SH-SY5Y (cell line): ENCODE measurements around the gene FOXP4.

ENCODE experiments used
- GATA2 ChIP-seq: IDR thresholded peaks from 2 replicates; pipeline ENCODE4 v1.6.1; 2011; ENCODE audit warnings: mild to moderate bottlenecking, low read depth, low read length
- GATA3 ChIP-seq: IDR thresholded peaks from 2 replicates; pipeline ENCODE4 v1.6.1; 2011; ENCODE audit warnings: low read depth, mild to moderate bottlenecking, low read length, moderate library complexity

FOXP4 gene

GRCh38 chr6:41548841-41549642, 2.9 kb downstream of the FOXP4 start:
- TF ChIP-seq GATA3, result no peak
- no peak for TF ChIP-seq GATA2

- TF ChIP-seq GATA2 (no peak), GATA3 (no peak)
Observed at GRCh38 chr6:41549673-41550072, 3.5 kb downstream of the FOXP4 start.

- TF ChIP-seq GATA2, result no peak
- TF ChIP-seq GATA3, result no peak
Observed at GRCh38 chr6:41551086-41551700, 5.0 kb downstream of the FOXP4 start.

GRCh38 chr6:41551857-41552256, 5.7 kb downstream of the FOXP4 start:
- no peak for TF ChIP-seq GATA3
- no peak for TF ChIP-seq GATA2

- TF ChIP-seq GATA2, result no peak
- no peak for TF ChIP-seq GATA3
Observed at GRCh38 chr6:41552723-41553122, 6.5 kb downstream of the FOXP4 start.

- TF ChIP-seq GATA2, result no peak
Observed at GRCh38 chr6:41553405-41553999, 7.3 kb downstream of the FOXP4 start.

GRCh38 chr6:41555326-41556300, 9.4 kb downstream of the FOXP4 start:
- TF ChIP-seq GATA2 (no peak), GATA3 (no peak)

GRCh38 chr6:41557335-41557734, 11.2 kb downstream of the FOXP4 start:
- no peak for TF ChIP-seq GATA3
- TF ChIP-seq GATA2, result no peak

- TF ChIP-seq GATA3, result no peak
- no peak for TF ChIP-seq GATA2
Observed at GRCh38 chr6:41558033-41558807, 12.0 kb downstream of the FOXP4 start.

GRCh38 chr6:41559655-41560427, 13.7 kb downstream of the FOXP4 start:
- no peak for TF ChIP-seq GATA2
- no peak for TF ChIP-seq GATA3

- no peak for TF ChIP-seq GATA2
- TF ChIP-seq GATA3, result no peak
Observed at GRCh38 chr6:41560431-41561192, 14.4 kb downstream of the FOXP4 start.

- TF ChIP-seq GATA3 (no peak), GATA2 (no peak)
Observed at GRCh38 chr6:41561416-41561815, 15.2 kb downstream of the FOXP4 start.
